HCT116 (cell line): Measurements from ENCODE around the gene RASA2. TPM values are rescaled to one million over a fixed set of nuclear protein-coding genes. Genes with fewer than 3 reads are reported as not detected.

Source experiments
- ATAC-seq: fragments of 200-7000 bp; cut with Tn5 transposase; 2 replicates; pipeline ENCODE4 v1.9.1; 2020; ENCODE audit warnings: mild to moderate bottlenecking, moderate library complexity
- BruUV-seq: library from RNA; stranded (reverse); fragments of 400-500 nt; replicated peaks from 2 replicates; lab custom pipeline; 2021; lab: Mats Ljungman, UMichigan
- CTCF ChIA-PET: fragments of 300-600 bp; sonication (Branson Sonifier 250); formaldehyde crosslinking; loops from one replicate; lab custom pipeline; 2021; ENCODE audit warnings: antibody characterized with exemption; lab: Charles Lee
- POLR2A ChIA-PET: fragments of 300-600, 350-600 bp; sonication (Branson Sonifier 250); formaldehyde crosslinking; loops from one replicate; lab custom pipeline; 2021; ENCODE audit warnings: antibody characterized with exemption; lab: Charles Lee
- RAD21 ChIA-PET, 2 experiments: fragments of 300-600 bp; sonication (Branson Sonifier 250); formaldehyde crosslinking; loops; one replicate each; lab custom pipeline; 2023; ENCODE audit warnings: low total read pairs in 2 of 2; ENCODE audit not compliant: uncharacterized antibody in 2 of 2, unreplicated experiment in 2 of 2, low non-redundant PET in 1 of 2; lab: Charles Lee
- DNase-seq: peaks from one replicate; pipeline ENCODE4 v3.0.0-alpha.2; 2010; ENCODE audit warnings: low read depth, low spot score
- H2AFZ ChIP-seq: fragments of 200-600 bp; shearing (Covaris generic), sonication (generic); 2 replicates; pipeline ENCODE4 v1.6.1; 2017; ENCODE audit warnings: low read depth, mixed run types, mixed read lengths, antibody characterized with exemption, low read length; ENCODE audit not compliant: poor library complexity, severe bottlenecking
- H3K27ac ChIP-seq: 2 replicates; pipeline ENCODE4 v1.5.1; 2012; ENCODE audit warnings: low read depth, low read length
- H3K27me3 ChIP-seq: fragments of 200-600 bp; sonication (generic); 2 replicates; pipeline ENCODE4 v1.6.1; 2016; ENCODE audit warnings: mixed run types, low read length, mixed read lengths; ENCODE audit not compliant: insufficient read depth
- H3K36me3 ChIP-seq, 2 experiments: fragments of 200-500 bp in 1 of 2; fragments of 200-600 bp in 1 of 2; sonication (Bioruptor generic) in 1 of 2; sonication (generic) in 1 of 2; 2 replicates each; pipeline versions ENCODE4 v1.5.1 to v1.6.1; 2014 to 2016; ENCODE audit warnings: low read length in 2 of 2, inconsistent platforms in 1 of 2, mixed read lengths in 1 of 2, mixed run types in 1 of 2; ENCODE audit not compliant: insufficient read depth in 2 of 2, control insufficient read depth in 1 of 2
- H3K4me1 ChIP-seq, 2 experiments: fragments of 200-600 bp in 1 of 2; sonication (generic) in 1 of 2; 2 replicates each; pipeline versions ENCODE4 v1.5.1 to v1.6.1; 2012 to 2017; ENCODE audit warnings: low read length in 2 of 2, inconsistent platforms in 1 of 2, mild to moderate bottlenecking in 1 of 2, mixed read lengths in 1 of 2, mixed run types in 1 of 2, moderate library complexity in 1 of 2; ENCODE audit not compliant: insufficient read depth in 2 of 2, control insufficient read depth in 1 of 2
- H3K4me2 ChIP-seq: fragments of 200-600 bp; sonication (generic); 2 replicates; pipeline ENCODE4 v1.6.1; 2017; ENCODE audit warnings: mixed run types, low read length, mixed read lengths
- H3K4me3 ChIP-seq, 2 experiments: fragments of 200-600 bp in 1 of 2; sonication (generic) in 1 of 2; replicated peaks in 1 of 2; 2 replicates each; pipeline ENCODE4 v1.5.1; 2011 to 2016; ENCODE audit warnings: low read length in 2 of 2, control low read depth in 1 of 2, low read depth in 1 of 2, mild to moderate bottlenecking in 1 of 2, mixed read lengths in 1 of 2, mixed run types in 1 of 2
- H3K79me2 ChIP-seq: fragments of 200-600 bp; sonication (generic); 2 replicates; pipeline ENCODE4 v1.6.1; 2017; ENCODE audit warnings: mild to moderate bottlenecking, mixed run types, low read length, moderate library complexity, mixed read lengths; ENCODE audit not compliant: insufficient read depth
- H3K9ac ChIP-seq: fragments of 200-600 bp; sonication (generic); 2 replicates; pipeline ENCODE4 v1.6.1; 2016; ENCODE audit warnings: low read length, mixed read lengths
- H3K9me2 ChIP-seq: fragments of 200-600 bp; sonication (generic), shearing (Covaris generic); 2 replicates; pipeline ENCODE4 v1.6.1; 2017; ENCODE audit warnings: mixed run types, mild to moderate bottlenecking, moderate library complexity; ENCODE audit not compliant: insufficient read depth
- H3K9me3 ChIP-seq, 2 experiments: fragments of 200-500 bp in 1 of 2; fragments of 200-600 bp in 1 of 2; sonication (Bioruptor generic) in 1 of 2; sonication (generic) in 1 of 2; 2 replicates each; pipeline ENCODE4 v1.6.1; 2014 to 2017; ENCODE audit warnings: low read length in 2 of 2, mixed read lengths in 2 of 2, inconsistent platforms in 1 of 2, low read depth in 1 of 2, mild to moderate bottlenecking in 1 of 2, mixed run types in 1 of 2, moderate library complexity in 1 of 2; ENCODE audit not compliant: control insufficient read depth in 1 of 2, insufficient read depth in 1 of 2
- H4K20me1 ChIP-seq: fragments of 200-600 bp; sonication (generic), shearing (Covaris generic); 2 replicates; pipeline ENCODE4 v1.6.1; 2017; ENCODE audit warnings: mixed run types, mild to moderate bottlenecking, moderate library complexity; ENCODE audit not compliant: insufficient read depth
- EGR1 ChIP-seq: IDR thresholded peaks from 2 replicates; pipeline ENCODE4 v1.6.1; 2012; ENCODE audit warnings: low read depth
- JUND ChIP-seq: IDR thresholded peaks from 2 replicates; pipeline ENCODE4 v1.6.1; 2012
- POLR2A ChIP-seq: IDR thresholded peaks from 2 replicates; pipeline ENCODE4 v1.7.0; 2011; ENCODE audit warnings: borderline replicate concordance; ENCODE audit not compliant: insufficient read depth, insufficient read length; ENCODE audit errors: extremely low read depth
- POLR2AphosphoS5 ChIP-seq: IDR thresholded peaks from 2 replicates; pipeline ENCODE4 v1.6.1; 2011; ENCODE audit warnings: mild to moderate bottlenecking, low read depth, low read length, moderate library complexity
- RAD21 ChIP-seq: IDR thresholded peaks from 2 replicates; pipeline ENCODE4 v1.6.1; 2012; ENCODE audit warnings: low read depth, mild to moderate bottlenecking
- SIN3A ChIP-seq: IDR thresholded peaks from 2 replicates; pipeline ENCODE4 v1.6.1; 2012; ENCODE audit warnings: low read depth
- SRF ChIP-seq: IDR thresholded peaks from 2 replicates; pipeline ENCODE4 v1.6.1; 2012; ENCODE audit warnings: low read depth
- TCF7L2 ChIP-seq: IDR thresholded peaks from 2 replicates; pipeline ENCODE4 v1.7.0; 2011; ENCODE audit warnings: borderline replicate concordance, inconsistent platforms; ENCODE audit not compliant: insufficient read depth, insufficient read length; ENCODE audit errors: extremely low read depth
- ZFX ChIP-seq: fragments of 450-650 bp; IDR thresholded peaks from 2 replicates; pipeline ENCODE4 v1.6.1; 2017
- intact Hi-C: fragments of 100-400 bp; cut with micrococcal nuclease; formaldehyde crosslinking; loops from 2 replicates; pipeline ENCODE4 v1.10.0; 2022
- total RNA-seq: library from RNA; stranded (reverse); gene quantifications from one replicate; pipeline ENCODE4 v1.2.1, GENCODE V29; 2021; ENCODE audit not compliant: unreplicated experiment
- TF ChIP-seq, protein P1 (sequence below), 3 experiments: fragments of 200-600 bp in 1 of 3; sonication (generic) in 1 of 3; IDR thresholded peaks in 2 of 3; conservative IDR thresholded peaks in 1 of 3; 2 replicates each; pipeline ENCODE4 v1.5.1; 2012 to 2017; ENCODE audit warnings: low read depth in 2 of 3, low read length in 2 of 3, antibody characterized with exemption in 1 of 3, borderline replicate concordance in 1 of 3, control low read depth in 1 of 3, mild to moderate bottlenecking in 1 of 3, mixed read lengths in 1 of 3, mixed run types in 1 of 3, moderate library complexity in 1 of 3; ENCODE audit not compliant: insufficient read depth in 1 of 3
- TF ChIP-seq, protein P2 (sequence below): IDR thresholded peaks from 2 replicates; pipeline ENCODE4 v1.6.1; 2012
- TF ChIP-seq, protein P3 (sequence below): IDR thresholded peaks from 2 replicates; pipeline ENCODE4 v1.6.1; 2012

Gene RASA2
- total RNA-seq, 1 experiment from 2014 or later, result 12.8 TPM

DNA sequence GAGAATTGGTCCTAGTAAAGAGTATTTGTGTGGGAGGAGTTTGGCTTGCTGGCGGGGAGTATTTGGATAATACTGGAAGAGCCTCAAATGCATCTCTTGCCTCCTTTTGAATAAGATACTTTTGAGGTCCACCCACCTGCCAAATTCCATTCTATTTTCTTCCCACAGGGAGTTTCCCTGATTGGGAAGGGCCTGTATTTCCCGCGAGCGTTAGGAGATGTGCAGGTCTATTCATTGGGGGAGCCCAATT, 406 bp upstream of the RASA2 start:
- ATAC-seq (no peak), DNase-seq (no peak)
- ChIA-PET POLR2A (no interaction called here), RAD21 (no interaction called here), CTCF (no interaction called here)
- H3K27ac ChIP-seq, result no peak overlapping the region
- peak overlapping the region; percentile 97 for H2AFZ ChIP-seq
- peaks cover 12 to 36% of the 10 kb centered on the region in 2 experiments for H3K4me1 ChIP-seq
- intact Hi-C loops, result no loop called here
- H3K36me3 ChIP-seq, result no peaks in the 10 kb centered on the region
- peak; percentile 24 for TF ChIP-seq SIN3A
- TF ChIP-seq SRF, result no peak
- TF ChIP-seq, protein P1, sequence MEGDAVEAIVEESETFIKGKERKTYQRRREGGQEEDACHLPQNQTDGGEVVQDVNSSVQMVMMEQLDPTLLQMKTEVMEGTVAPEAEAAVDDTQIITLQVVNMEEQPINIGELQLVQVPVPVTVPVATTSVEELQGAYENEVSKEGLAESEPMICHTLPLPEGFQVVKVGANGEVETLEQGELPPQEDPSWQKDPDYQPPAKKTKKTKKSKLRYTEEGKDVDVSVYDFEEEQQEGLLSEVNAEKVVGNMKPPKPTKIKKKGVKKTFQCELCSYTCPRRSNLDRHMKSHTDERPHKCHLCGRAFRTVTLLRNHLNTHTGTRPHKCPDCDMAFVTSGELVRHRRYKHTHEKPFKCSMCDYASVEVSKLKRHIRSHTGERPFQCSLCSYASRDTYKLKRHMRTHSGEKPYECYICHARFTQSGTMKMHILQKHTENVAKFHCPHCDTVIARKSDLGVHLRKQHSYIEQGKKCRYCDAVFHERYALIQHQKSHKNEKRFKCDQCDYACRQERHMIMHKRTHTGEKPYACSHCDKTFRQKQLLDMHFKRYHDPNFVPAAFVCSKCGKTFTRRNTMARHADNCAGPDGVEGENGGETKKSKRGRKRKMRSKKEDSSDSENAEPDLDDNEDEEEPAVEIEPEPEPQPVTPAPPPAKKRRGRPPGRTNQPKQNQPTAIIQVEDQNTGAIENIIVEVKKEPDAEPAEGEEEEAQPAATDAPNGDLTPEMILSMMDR (IDR thresholded peaks at IDR 0.05 in 2 of 3, conservative IDR thresholded peaks at IDR 0.05 in 1 of 3; ENCODE audit: borderline replicate concordance in 1 of 3, insufficient read depth in 1 of 3, low read depth in 2 of 3, low read length in 2 of 3), result no peak
- no peak for TF ChIP-seq RAD21
- no peak for TF ChIP-seq ZFX
- peak overlapping the region; percentile 40 for H3K9ac ChIP-seq
- H3K27me3 ChIP-seq, result no peaks in the 10 kb centered on the region
- BruUV-seq, result no TSS peak
- peak overlapping the region; percentile 43 to 55 for H3K4me3 ChIP-seq
- peak overlapping the region; percentile 83 for H3K4me2 ChIP-seq
- H4K20me1 ChIP-seq, result peaks cover 9% of the 10 kb centered on the region; the same call in 1 of the 2 replicates
- peaks cover 37% of the 10 kb centered on the region for H3K79me2 ChIP-seq
- H3K9me3 ChIP-seq, result no peaks in the 10 kb centered on the region
- no peaks in the 10 kb centered on the region for H3K9me2 ChIP-seq

DNA sequence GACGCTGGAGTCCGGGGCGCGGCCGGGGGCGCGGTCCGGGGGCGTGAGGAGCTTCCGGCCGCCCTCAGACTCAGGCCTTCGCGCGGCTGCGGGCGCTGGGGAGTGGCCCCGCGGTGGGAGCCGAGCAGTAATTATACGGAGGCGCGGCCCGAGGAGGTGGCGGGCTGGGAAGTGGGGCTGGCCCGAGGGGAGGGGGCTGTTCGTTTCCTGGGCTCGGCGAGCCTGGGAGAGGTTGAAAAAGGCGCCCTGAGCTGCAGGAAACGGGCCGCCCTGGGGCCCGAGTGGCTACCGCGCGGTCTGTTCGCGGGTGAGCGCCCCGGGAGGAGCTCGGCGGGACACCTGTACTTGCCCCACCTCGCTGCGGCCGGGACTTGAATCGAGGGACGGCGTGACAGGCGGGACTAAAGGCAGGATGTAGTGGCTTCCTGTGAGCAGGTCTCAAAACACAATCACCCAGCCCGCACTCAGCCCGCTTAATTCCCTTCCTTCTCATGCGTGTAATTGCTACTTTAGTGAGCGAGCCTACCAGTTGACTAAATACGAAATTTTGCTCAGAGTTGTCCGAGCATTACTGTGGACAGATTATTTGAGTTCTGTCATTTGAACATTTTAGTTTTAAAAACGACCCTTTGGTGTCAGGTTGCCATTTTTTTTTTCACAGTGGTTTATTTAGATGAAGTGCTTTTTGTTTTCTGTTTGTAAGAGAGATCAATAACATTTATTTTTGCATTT, 860 bp downstream of the RASA2 start:
- no TSS peak for BruUV-seq
- H3K4me1 ChIP-seq, result peaks cover 8 to 25% of the 10 kb centered on the region in 2 experiments
- H3K27ac ChIP-seq, result peak overlapping the region; percentile 80
- RAD21 ChIA-PET, result no interaction called here
- no peaks in the 10 kb centered on the region for H3K9me3 ChIP-seq
- no peaks in the 10 kb centered on the region for H3K9me2 ChIP-seq
- TF ChIP-seq, protein P2, sequence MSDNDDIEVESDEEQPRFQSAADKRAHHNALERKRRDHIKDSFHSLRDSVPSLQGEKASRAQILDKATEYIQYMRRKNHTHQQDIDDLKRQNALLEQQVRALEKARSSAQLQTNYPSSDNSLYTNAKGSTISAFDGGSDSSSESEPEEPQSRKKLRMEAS, result peak; percentile 62
- TF ChIP-seq EGR1 (peak; percentile 84), SIN3A (no peak; the same call in 1 of the 2 replicates), ZFX (peak; percentile 67), POLR2AphosphoS5 (peak; percentile 54; the same call in 1 of the 2 replicates), POLR2A (no peak), JUND (no peak), TCF7L2 (peak; percentile 49), RAD21 (no peak)
- TF ChIP-seq, protein P3, sequence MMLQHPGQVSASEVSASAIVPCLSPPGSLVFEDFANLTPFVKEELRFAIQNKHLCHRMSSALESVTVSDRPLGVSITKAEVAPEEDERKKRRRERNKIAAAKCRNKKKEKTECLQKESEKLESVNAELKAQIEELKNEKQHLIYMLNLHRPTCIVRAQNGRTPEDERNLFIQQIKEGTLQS, result no peak; the same call in 1 of the 2 replicates
- peak overlapping the region; percentile 90 for H3K9ac ChIP-seq
- peak overlapping the region; percentile 94 for H3K4me2 ChIP-seq
- no peaks in the 10 kb centered on the region for H3K36me3 ChIP-seq
- no peaks in the 10 kb centered on the region for H3K27me3 ChIP-seq
- H2AFZ ChIP-seq, result no peak overlapping the region
- H3K4me3 ChIP-seq, result peak overlapping the region; percentile 71 to 74
- intact Hi-C loops, result no loop called here
- CTCF ChIA-PET, result interaction anchor here (1.4 kb wide), 1 partner anchor 27 kb away, joined by 4 read pairs; no protein-coding TSS in a partner anchor
- H4K20me1 ChIP-seq, result peaks cover 16% of the 10 kb centered on the region; the same call in 1 of the 2 replicates
- H3K79me2 ChIP-seq, result peaks cover 50% of the 10 kb centered on the region
- peak; percentile 59 for DNase-seq
- peak; percentile 71 for ATAC-seq
- POLR2A ChIA-PET, result no interaction called here
